ENCODE results near the gene ERMARD.

Gene ERMARD

GRCh38 chr6:169808608-169808967, 57.2 kb downstream of the ERMARD start:
- TF ChIP-seq LEF1 (IDR thresholded peaks at IDR 0.05; ENCODE audit: borderline replicate concordance) = no peak
- TF ChIP-seq FOXM1 (IDR thresholded peaks at IDR 0.05; ENCODE audit: borderline replicate concordance) = no peak
- no peak for TF ChIP-seq FOXA1 (IDR thresholded peaks at IDR 0.05)
- no peak for TF ChIP-seq FOXK2 (IDR thresholded peaks at IDR 0.05)
- no peak for TF ChIP-seq HDGF (IDR thresholded peaks at IDR 0.05; ENCODE audit: borderline replicate concordance)
- TF ChIP-seq L3MBTL2 (conservative IDR thresholded peaks at IDR 0.05) = no peak
- TF ChIP-seq PKNOX1 (IDR thresholded peaks at IDR 0.05) = no peak
- no peak for TF ChIP-seq CTBP1 (IDR thresholded peaks at IDR 0.05; ENCODE audit: borderline replicate concordance)
- TF ChIP-seq ARNT (IDR thresholded peaks at IDR 0.05) = no peak
- TF ChIP-seq ELF4 (IDR thresholded peaks at IDR 0.05) = no peak
- no peak for TF ChIP-seq ZNF384 (IDR thresholded peaks at IDR 0.05)
- TF ChIP-seq BHLHE40 (IDR thresholded peaks at IDR 0.05; ENCODE audit: borderline replicate concordance) = no peak
- no peak for TF ChIP-seq TARDBP (IDR thresholded peaks at IDR 0.05)
- no peak for TF ChIP-seq SUZ12 (IDR thresholded peaks at IDR 0.05)
- no peak for TF ChIP-seq NFRKB (IDR thresholded peaks at IDR 0.05)
- TF ChIP-seq SP1 (IDR thresholded peaks at IDR 0.05) = no peak
- DNase-seq (ENCODE audit: extremely low spot score) = no peak
- ChIA-PET CTCF (no interaction called here), POLR2A (no interaction called here)

GRCh38 chr6:169809386-169809785, 58.0 kb downstream of the ERMARD start:
- POLR2A ChIA-PET = no interaction called here
- CTCF ChIA-PET = no interaction called here
- no peak for DNase-seq (ENCODE audit: extremely low spot score)
- TF ChIP-seq FOXK2 (IDR thresholded peaks at IDR 0.05) (no peak), ELF4 (IDR thresholded peaks at IDR 0.05) (no peak), FOXA1 (IDR thresholded peaks at IDR 0.05) (no peak), SUZ12 (IDR thresholded peaks at IDR 0.05) (no peak), FOXM1 (IDR thresholded peaks at IDR 0.05; ENCODE audit: borderline replicate concordance) (no peak), ARNT (IDR thresholded peaks at IDR 0.05) (no peak), SP1 (IDR thresholded peaks at IDR 0.05) (no peak), ZNF384 (IDR thresholded peaks at IDR 0.05) (no peak), TARDBP (IDR thresholded peaks at IDR 0.05) (no peak), BHLHE40 (IDR thresholded peaks at IDR 0.05; ENCODE audit: borderline replicate concordance) (no peak), NFRKB (IDR thresholded peaks at IDR 0.05) (no peak), LEF1 (IDR thresholded peaks at IDR 0.05; ENCODE audit: borderline replicate concordance) (no peak), PKNOX1 (IDR thresholded peaks at IDR 0.05) (no peak), HDGF (IDR thresholded peaks at IDR 0.05; ENCODE audit: borderline replicate concordance) (no peak), CTBP1 (IDR thresholded peaks at IDR 0.05; ENCODE audit: borderline replicate concordance) (no peak), L3MBTL2 (conservative IDR thresholded peaks at IDR 0.05) (no peak)

GRCh38 chr6:169810066-169810989, 58.9 kb downstream of the ERMARD start:
- ChIA-PET CTCF (interaction anchor here (0.6 to 2.9 kb wide), 2 partner anchors 21 to 127 kb away, joined by 3 to 7 read pairs; no protein-coding TSS in a partner anchor), POLR2A (no interaction called here)
- TF ChIP-seq BHLHE40 (IDR thresholded peaks at IDR 0.05; ENCODE audit: borderline replicate concordance) = no peak
- TF ChIP-seq ARNT (IDR thresholded peaks at IDR 0.05) = no peak
- no peak for TF ChIP-seq LEF1 (IDR thresholded peaks at IDR 0.05; ENCODE audit: borderline replicate concordance)
- no peak for TF ChIP-seq PKNOX1 (IDR thresholded peaks at IDR 0.05)
- no peak for TF ChIP-seq SUZ12 (IDR thresholded peaks at IDR 0.05)
- TF ChIP-seq NFRKB (IDR thresholded peaks at IDR 0.05) = no peak
- no peak for TF ChIP-seq L3MBTL2 (conservative IDR thresholded peaks at IDR 0.05)
- no peak for TF ChIP-seq ZNF384 (IDR thresholded peaks at IDR 0.05)
- no peak for TF ChIP-seq SP1 (IDR thresholded peaks at IDR 0.05)
- TF ChIP-seq TARDBP (IDR thresholded peaks at IDR 0.05) = no peak
- no peak for TF ChIP-seq FOXM1 (IDR thresholded peaks at IDR 0.05; ENCODE audit: borderline replicate concordance)
- no peak for TF ChIP-seq FOXA1 (IDR thresholded peaks at IDR 0.05)
- TF ChIP-seq FOXK2 (IDR thresholded peaks at IDR 0.05) = no peak
- TF ChIP-seq HDGF (IDR thresholded peaks at IDR 0.05; ENCODE audit: borderline replicate concordance) = no peak
- no peak for TF ChIP-seq CTBP1 (IDR thresholded peaks at IDR 0.05; ENCODE audit: borderline replicate concordance)
- no peak for TF ChIP-seq ELF4 (IDR thresholded peaks at IDR 0.05)
- peak; percentile 13 for DNase-seq (ENCODE audit: extremely low spot score)

- POLR2A ChIA-PET = no interaction called here
- CTCF ChIA-PET = interaction anchor here (2.9 kb wide), 1 partner anchor 20 kb away, joined by 7 read pairs; no protein-coding TSS in a partner anchor
- TF ChIP-seq NFRKB (IDR thresholded peaks at IDR 0.05) (no peak), FOXA1 (IDR thresholded peaks at IDR 0.05) (no peak), ELF4 (IDR thresholded peaks at IDR 0.05) (no peak), HDGF (IDR thresholded peaks at IDR 0.05; ENCODE audit: borderline replicate concordance) (no peak), FOXK2 (IDR thresholded peaks at IDR 0.05) (no peak), SP1 (IDR thresholded peaks at IDR 0.05) (no peak), L3MBTL2 (conservative IDR thresholded peaks at IDR 0.05) (no peak), ARNT (IDR thresholded peaks at IDR 0.05) (no peak), ZNF384 (IDR thresholded peaks at IDR 0.05) (no peak)
- DNase-seq (ENCODE audit: extremely low spot score) = no peak
Measured at GRCh38 chr6:169811072-169811471, 59.6 kb downstream of the ERMARD start.

- peak; percentile 6 for DNase-seq (ENCODE audit: extremely low spot score)
- ChIA-PET POLR2A (no interaction called here), CTCF (interaction anchor here (0.6 to 2.9 kb wide), 2 partner anchors 20 to 874 kb away, joined by 4 to 7 read pairs; no protein-coding TSS in a partner anchor)
- TF ChIP-seq HDGF (IDR thresholded peaks at IDR 0.05; ENCODE audit: borderline replicate concordance) (no peak), SUZ12 (IDR thresholded peaks at IDR 0.05) (no peak), PKNOX1 (IDR thresholded peaks at IDR 0.05) (no peak), CTBP1 (IDR thresholded peaks at IDR 0.05; ENCODE audit: borderline replicate concordance) (no peak), L3MBTL2 (conservative IDR thresholded peaks at IDR 0.05) (no peak)
Measured at GRCh38 chr6:169811521-169812256, 60.3 kb downstream of the ERMARD start.
